ENCODE data around the gene PTPRE.

DNA sequence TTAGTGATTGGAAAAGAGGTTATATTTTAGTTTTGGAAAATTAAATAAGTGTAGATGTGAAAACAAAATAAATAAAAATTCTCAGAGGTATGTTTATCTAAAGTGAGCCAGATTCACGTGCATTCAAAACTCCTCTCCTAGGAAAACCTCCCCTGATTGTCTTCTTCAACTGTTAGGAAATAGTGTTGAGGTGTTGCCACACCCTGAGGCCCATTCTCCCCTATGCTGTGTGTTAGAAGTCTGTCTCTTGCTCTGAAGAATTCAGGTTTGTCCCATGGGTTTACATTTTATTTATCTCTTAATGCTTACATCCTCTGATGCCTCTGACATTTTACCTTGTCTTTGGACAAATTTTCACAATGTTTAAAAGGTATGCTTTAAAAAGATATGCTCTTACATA is 40.3 kb downstream of the PTPRE start:
- TF ChIP-seq POLR2A (IDR thresholded peaks at IDR 0.05) (no peak), POLR2AphosphoS5 (IDR thresholded peaks at IDR 0.05) (no peak)

Measured in upper lobe of left lung (tissue), 4 donors.